ENCODE data around the gene PKD1L1. TPM values are rescaled to one million over a fixed set of nuclear protein-coding genes. Genes with fewer than 3 reads are reported as not detected.

Gene PKD1L1
- total RNA-seq, 1 experiment from 2014 or later = 0.17 TPM

DNA sequence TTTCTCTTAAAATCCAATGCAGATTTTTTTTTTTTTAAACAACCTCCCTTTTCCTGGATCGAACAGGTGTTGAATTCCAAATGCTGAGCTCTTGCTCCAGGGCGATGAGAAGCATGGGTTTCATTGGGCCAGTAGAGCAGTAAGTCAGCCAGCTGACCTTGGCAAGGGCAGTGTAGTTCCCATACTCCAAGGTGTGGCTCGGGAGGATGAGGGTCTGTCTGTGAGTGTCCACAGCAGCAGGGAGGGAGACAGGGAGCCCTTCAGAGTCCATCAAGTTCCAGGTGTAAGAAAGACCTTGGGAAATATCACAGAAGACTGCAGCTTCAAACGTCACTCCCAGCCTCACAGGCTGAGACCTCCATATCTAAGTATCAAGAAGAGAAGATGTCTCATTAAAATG, 50.4 kb downstream of the PKD1L1 start:
- H4K20me1 ChIP-seq (ENCODE audit: control insufficient read depth, insufficient read depth, insufficient read length) = peaks cover 3% of the 10 kb centered on the region
- H2BK5ac ChIP-seq (ENCODE audit: insufficient read length, low read length) = no peak overlapping the region
- H3K9ac ChIP-seq (ENCODE audit: extremely low read depth, insufficient read length, low read length) = no peak overlapping the region
- no CpG with 5 or more reads among the region's 4 CpGs for WGBS (ENCODE audit: extremely low coverage, insufficient read length, low lambda C conversion rate)
- no peak overlapping the region for H4K91ac ChIP-seq (ENCODE audit: insufficient read length, low read depth, low read length)
- H3T11ph ChIP-seq (ENCODE audit: low read length) = no peak overlapping the region
- no peak overlapping the region for H4K5ac ChIP-seq (ENCODE audit: insufficient read length, low read depth, low read length)
- no peak overlapping the region for H2AFZ ChIP-seq (ENCODE audit: low read length)
- H2BK12ac ChIP-seq (ENCODE audit: insufficient read length, low read depth, low read length) = no peak overlapping the region
- Mint-ChIP-seq H3K36me3 (ENCODE audit: insufficient read depth in 1 of 3, low read depth in 3 of 3) (no peaks in the 10 kb centered on the region), H3K4me3 (no peak overlapping the region), H3K9me3 (no peaks in the 10 kb centered on the region; a peak in 1 of 5 replicates), H3K4me1 (peaks cover 36 to 38% of the 10 kb centered on the region in 2 experiments), H3K27me3 (ENCODE audit: low read depth) (peaks cover 14% of the 10 kb centered on the region), H3K27ac (no peak overlapping the region; a peak in 1 of 7 replicates)
- H3K4me1 ChIP-seq (ENCODE audit: insufficient read depth, low read length) = peaks cover 5% of the 10 kb centered on the region; the same call in 1 of the 2 replicates
- H3K18ac ChIP-seq (ENCODE audit: insufficient read length, low read depth, low read length) = no peak overlapping the region
- H3K23me2 ChIP-seq (ENCODE audit: insufficient read length, low read depth, low read length, poor library complexity, severe bottlenecking) = no peaks in the 10 kb centered on the region
- H3K79me2 ChIP-seq (ENCODE audit: insufficient read depth, low read length) = no peaks in the 10 kb centered on the region
- no peaks in the 10 kb centered on the region for H3K9me3 ChIP-seq (ENCODE audit: control insufficient read depth, low read depth, low read length)
- H3K4me2 ChIP-seq (ENCODE audit: insufficient read depth, insufficient read length, low read length) = no peak overlapping the region
- no peak overlapping the region for H2BK15ac ChIP-seq (ENCODE audit: low read depth, low read length)
- H3K27ac ChIP-seq (ENCODE audit: insufficient read length, low read depth, low read length) = no peak overlapping the region
- H4K8ac ChIP-seq (replicated peaks; ENCODE audit: insufficient read length, low read depth, low read length) = no peak overlapping the region
- no peaks in the 10 kb centered on the region for H3K27me3 ChIP-seq (ENCODE audit: insufficient read depth, low read length)
- no peak overlapping the region for H3K56ac ChIP-seq (ENCODE audit: insufficient read length, low read depth, low read length)
- H3K79me1 ChIP-seq (ENCODE audit: insufficient read depth, low read depth, low read length, poor library complexity, severe bottlenecking) = no peaks in the 10 kb centered on the region
- H3K14ac ChIP-seq (ENCODE audit: insufficient read depth, low read length) = no peak overlapping the region
- H2BK20ac ChIP-seq (ENCODE audit: low read depth, low read length, poor library complexity, severe bottlenecking) = no peak overlapping the region
- no peak overlapping the region for H3K23ac ChIP-seq (ENCODE audit: insufficient read length, low read depth, low read length)
- DNase-seq = no peak
- no peak overlapping the region for H2BK120ac ChIP-seq (ENCODE audit: low read depth, low read length, poor library complexity, severe bottlenecking)
- TF ChIP-seq, protein P1, sequence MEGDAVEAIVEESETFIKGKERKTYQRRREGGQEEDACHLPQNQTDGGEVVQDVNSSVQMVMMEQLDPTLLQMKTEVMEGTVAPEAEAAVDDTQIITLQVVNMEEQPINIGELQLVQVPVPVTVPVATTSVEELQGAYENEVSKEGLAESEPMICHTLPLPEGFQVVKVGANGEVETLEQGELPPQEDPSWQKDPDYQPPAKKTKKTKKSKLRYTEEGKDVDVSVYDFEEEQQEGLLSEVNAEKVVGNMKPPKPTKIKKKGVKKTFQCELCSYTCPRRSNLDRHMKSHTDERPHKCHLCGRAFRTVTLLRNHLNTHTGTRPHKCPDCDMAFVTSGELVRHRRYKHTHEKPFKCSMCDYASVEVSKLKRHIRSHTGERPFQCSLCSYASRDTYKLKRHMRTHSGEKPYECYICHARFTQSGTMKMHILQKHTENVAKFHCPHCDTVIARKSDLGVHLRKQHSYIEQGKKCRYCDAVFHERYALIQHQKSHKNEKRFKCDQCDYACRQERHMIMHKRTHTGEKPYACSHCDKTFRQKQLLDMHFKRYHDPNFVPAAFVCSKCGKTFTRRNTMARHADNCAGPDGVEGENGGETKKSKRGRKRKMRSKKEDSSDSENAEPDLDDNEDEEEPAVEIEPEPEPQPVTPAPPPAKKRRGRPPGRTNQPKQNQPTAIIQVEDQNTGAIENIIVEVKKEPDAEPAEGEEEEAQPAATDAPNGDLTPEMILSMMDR (conservative IDR thresholded peaks at IDR 0.05) = no peak
- no peak overlapping the region for H3K4ac ChIP-seq (ENCODE audit: low read depth, low read length)
- H2AK5ac ChIP-seq (ENCODE audit: insufficient read length, low read length) = no peak overlapping the region
